ENCODE data around the gene EXOC3L4.

Gene EXOC3L4

DNA sequence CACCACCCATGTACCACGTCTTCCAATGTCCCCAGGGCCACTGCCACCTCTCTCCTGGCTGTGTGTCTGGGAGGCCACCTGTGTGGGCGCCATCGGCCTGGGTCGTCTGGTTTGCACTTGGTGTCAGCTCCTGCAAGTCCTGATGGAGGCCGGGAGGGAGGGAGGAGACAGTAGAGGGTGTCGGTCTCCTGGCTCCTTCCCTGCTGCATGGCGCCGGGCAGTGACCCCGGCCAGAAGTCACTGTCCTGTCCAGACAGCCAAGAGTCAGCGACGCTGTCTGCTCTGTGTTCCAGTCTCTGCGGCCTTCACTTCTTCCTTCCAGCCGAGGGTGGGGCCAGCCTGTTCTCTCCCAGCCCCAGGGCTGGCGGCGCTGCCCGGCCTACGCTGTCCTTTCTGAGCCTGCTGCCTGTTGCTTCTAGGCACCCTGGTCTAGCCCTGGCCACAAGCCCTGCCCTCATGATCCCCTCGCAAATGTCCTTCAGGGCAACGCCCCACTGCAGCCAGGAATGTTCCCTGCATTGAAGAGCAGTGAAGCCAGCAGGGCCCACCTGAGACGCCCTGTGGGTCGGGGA is 23.5 kb upstream of the EXOC3L4 start:
- no peak for DNase-seq (ENCODE audit: low spot score)

GRCh38 chr14:103071544-103072251 is 22.8 kb upstream of the EXOC3L4 start:
- no peak for DNase-seq (ENCODE audit: low spot score)

GRCh38 chr14:103072595-103073366 is 21.7 kb upstream of the EXOC3L4 start:
- no peak for DNase-seq (ENCODE audit: low spot score)

- DNase-seq (ENCODE audit: low spot score), result no peak
These were observed 21.1 kb upstream of the EXOC3L4 start for GRCh38 chr14:103073367-103073875.

- no peak for DNase-seq (ENCODE audit: low spot score)
These were observed 20.4 kb upstream of the EXOC3L4 start for GRCh38 chr14:103073876-103074728.

GRCh38 chr14:103074729-103075367 is 19.7 kb upstream of the EXOC3L4 start:
- DNase-seq (ENCODE audit: low spot score), result peak; percentile 70

DNA sequence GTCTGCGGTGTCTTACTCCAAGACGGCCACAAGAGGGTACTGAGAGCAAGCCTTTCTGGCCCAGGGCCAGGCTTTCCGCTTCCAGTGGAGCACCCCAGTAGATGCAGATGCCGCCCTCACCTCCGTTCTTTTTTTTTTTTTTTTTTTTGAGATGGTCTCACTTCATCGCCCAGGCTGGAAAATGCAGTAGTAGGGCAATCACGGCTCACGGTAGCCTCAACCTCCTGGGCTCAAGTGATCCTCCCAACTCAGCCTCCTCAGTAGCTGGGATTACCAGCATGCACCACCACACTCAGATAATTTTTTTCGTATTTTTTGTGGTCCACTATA is 16.1 kb upstream of the EXOC3L4 start:
- peak; percentile 69 for DNase-seq (ENCODE audit: low spot score)

GRCh38 chr14:103078860-103079587 is 15.5 kb upstream of the EXOC3L4 start:
- no peak for DNase-seq (ENCODE audit: low spot score)

GRCh38 chr14:103081951-103082350 is 12.6 kb upstream of the EXOC3L4 start:
- no peak for DNase-seq (ENCODE audit: low spot score)

DNA sequence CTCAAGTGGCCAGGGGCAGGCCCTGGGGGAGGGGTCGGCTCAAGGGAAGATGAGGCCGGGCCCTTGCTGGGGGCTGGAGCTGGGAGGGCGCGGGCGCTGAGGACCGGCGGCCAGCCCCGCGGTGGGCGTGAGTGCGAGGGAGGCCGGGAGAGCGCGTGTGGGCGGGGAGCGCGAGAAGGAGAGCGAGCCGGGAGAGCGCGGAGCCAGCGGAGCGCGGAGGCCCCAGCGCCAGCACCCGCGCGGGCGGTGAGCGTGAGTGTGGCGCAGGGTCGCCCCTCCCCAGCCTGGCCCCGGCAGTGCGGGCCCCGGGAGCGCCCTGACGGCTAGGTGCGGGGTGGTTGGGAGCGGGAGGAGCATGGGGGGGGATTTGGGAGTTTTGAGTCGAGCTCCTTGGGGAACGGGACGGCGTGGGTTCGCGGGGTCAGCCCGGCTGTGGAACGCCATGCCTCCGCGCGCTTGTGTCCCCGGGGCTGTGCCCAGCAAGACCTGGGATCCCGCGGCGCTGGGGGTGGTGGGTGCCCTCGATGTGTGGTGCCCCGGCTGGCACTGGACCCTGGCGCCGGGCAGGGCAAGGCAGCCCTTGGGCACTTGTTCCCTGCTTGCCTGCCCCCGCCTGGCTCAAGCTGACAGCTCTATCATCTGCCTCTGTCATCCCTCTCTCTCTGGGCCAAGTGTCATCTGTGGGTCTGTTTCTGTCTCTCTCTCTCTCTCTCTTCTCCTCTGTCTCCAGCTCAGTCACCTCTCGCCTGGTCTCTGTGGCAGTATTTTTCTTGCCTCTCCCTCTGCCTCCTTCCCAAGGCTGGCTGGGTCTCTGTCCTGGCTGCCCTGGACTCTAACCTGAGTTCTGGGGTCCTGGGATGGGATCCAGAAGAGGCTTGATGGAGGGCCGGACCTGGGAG is 10.3 kb upstream of the EXOC3L4 start, which contains the start of gene LBHD2:
LBHD2 (plus strand) TSS at position 190 of the 899 bp plus-strand sequence. CDS start 1,803 bp downstream, outside the sequence.
- peak; percentile 46 for DNase-seq (ENCODE audit: low spot score)

GRCh38 chr14:103085106-103086091 is 9.1 kb upstream of the EXOC3L4 start:
- no peak for DNase-seq (ENCODE audit: low spot score)

- DNase-seq (ENCODE audit: low spot score), result no peak
These were observed 7.7 kb upstream of the EXOC3L4 start for GRCh38 chr14:103086771-103087342.

DNA sequence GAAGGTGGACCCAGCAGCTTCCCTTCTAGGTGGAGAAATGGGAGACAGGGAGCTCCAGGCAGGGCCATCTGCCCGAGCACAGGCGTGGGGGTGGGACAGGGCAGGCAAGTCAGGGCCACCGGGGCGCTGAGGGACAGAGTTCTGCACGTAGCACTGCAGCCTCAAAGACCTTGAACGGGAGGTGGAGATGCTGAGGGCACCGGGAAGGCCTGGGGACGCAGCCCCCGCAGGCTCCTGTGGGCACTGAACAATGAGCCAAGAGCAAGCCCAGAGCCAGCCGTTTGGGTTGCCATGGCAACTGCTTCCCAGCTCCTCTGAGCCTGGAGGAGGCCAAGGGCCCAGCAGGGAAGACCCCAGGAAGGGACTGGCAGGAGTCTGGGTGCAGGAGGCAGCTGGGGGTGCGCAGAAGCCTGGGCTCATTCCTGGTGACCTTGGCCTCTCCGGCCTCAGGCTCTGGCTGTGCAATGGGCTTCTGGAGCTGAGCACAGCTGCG is 7.1 kb upstream of the EXOC3L4 start:
- DNase-seq (ENCODE audit: low spot score), result no peak

GRCh38 chr14:103088921-103089320 is 5.6 kb upstream of the EXOC3L4 start:
- DNase-seq (ENCODE audit: low spot score), result no peak

GRCh38 chr14:103089386-103090335 is 4.9 kb upstream of the EXOC3L4 start:
- no peak for DNase-seq (ENCODE audit: low spot score)

- DNase-seq (ENCODE audit: low spot score), result no peak
These were observed 4.0 kb upstream of the EXOC3L4 start for GRCh38 chr14:103090481-103091020.
